Measurements from ENCODE around the gene ADGRB3.

GRCh38 chr6:69368613-69369012, 733.5 kb downstream of the ADGRB3 start:
- TF ChIP-seq, protein P1, sequence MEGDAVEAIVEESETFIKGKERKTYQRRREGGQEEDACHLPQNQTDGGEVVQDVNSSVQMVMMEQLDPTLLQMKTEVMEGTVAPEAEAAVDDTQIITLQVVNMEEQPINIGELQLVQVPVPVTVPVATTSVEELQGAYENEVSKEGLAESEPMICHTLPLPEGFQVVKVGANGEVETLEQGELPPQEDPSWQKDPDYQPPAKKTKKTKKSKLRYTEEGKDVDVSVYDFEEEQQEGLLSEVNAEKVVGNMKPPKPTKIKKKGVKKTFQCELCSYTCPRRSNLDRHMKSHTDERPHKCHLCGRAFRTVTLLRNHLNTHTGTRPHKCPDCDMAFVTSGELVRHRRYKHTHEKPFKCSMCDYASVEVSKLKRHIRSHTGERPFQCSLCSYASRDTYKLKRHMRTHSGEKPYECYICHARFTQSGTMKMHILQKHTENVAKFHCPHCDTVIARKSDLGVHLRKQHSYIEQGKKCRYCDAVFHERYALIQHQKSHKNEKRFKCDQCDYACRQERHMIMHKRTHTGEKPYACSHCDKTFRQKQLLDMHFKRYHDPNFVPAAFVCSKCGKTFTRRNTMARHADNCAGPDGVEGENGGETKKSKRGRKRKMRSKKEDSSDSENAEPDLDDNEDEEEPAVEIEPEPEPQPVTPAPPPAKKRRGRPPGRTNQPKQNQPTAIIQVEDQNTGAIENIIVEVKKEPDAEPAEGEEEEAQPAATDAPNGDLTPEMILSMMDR (IDR thresholded peaks at IDR 0.05), result no peak
- no peak for TF ChIP-seq POLR2AphosphoS5 (IDR thresholded peaks at IDR 0.05)

All from upper lobe of left lung (tissue), 4 donors.